ENCODE data around the gene NEURL3. TPM values are rescaled to one million over a fixed set of nuclear protein-coding genes. Genes with fewer than 3 reads are reported as not detected.

NEURL3 gene
- total and polyA plus RNA-seq, 2 of the 8 experiments (the other 6 are each of a cell fraction or from before 2014, with no cell fraction given) = not detected

GRCh38 chr2:96471772-96472171, 33.4 kb downstream of the NEURL3 start:
- Histone ChIP-seq H3K4ac (replicated peaks; ENCODE audit: insufficient read length, low read depth, low read length) (no peak overlapping the region), H4K91ac (replicated peaks; ENCODE audit: insufficient read length, low read length) (no peak overlapping the region), H3K4me3 (ENCODE audit: extremely low read depth in 1 of 4, insufficient read depth in 2 of 4, low read depth in 3 of 4, low read length in 4 of 4) (no peak overlapping the region), H3K9me3 (ENCODE audit: insufficient read depth in 2 of 2, low read depth in 1 of 2, low read length in 1 of 2) (no peaks in the 10 kb centered on the region), H2BK20ac (ENCODE audit: low read length) (no peak overlapping the region), H3K23ac (ENCODE audit: insufficient read length) (no peak overlapping the region), H3K23me2 (ENCODE audit: low read depth, low read length) (no peaks in the 10 kb centered on the region; the same call in 1 of the 2 replicates), H2BK120ac (replicated peaks; ENCODE audit: low read depth, low read length) (no peak overlapping the region), H3K56ac (replicated peaks; ENCODE audit: insufficient read length, low read depth, low read length) (no peak overlapping the region), H4K5ac (ENCODE audit: insufficient read length, low read depth, low read length) (no peak overlapping the region), H3K9ac (replicated peaks in 1 of 4; ENCODE audit: extremely low read depth in 1 of 4, low read depth in 3 of 4, low read length in 3 of 4) (no peak overlapping the region), H3K27me3 (replicated peaks in 1 of 4; ENCODE audit: control insufficient read depth in 3 of 4, extremely low read depth in 1 of 4, insufficient read depth in 3 of 4, low read length in 3 of 4) (no peaks in the 10 kb centered on the region), H3K14ac (ENCODE audit: insufficient read length) (no peak overlapping the region), H3K4me1 (replicated peaks in 1 of 4; ENCODE audit: control insufficient read depth in 3 of 4, insufficient read depth in 4 of 4, low read length in 3 of 4) (no peaks in the 10 kb centered on the region), H2AK5ac (ENCODE audit: low read depth, low read length) (no peak overlapping the region), H3K4me2 (ENCODE audit: insufficient read depth in 1 of 2, low read depth in 2 of 2, low read length in 2 of 2) (no peak overlapping the region), H3K79me2 (ENCODE audit: control insufficient read depth in 1 of 2, insufficient read depth in 2 of 2, low read length in 2 of 2) (no peaks in the 10 kb centered on the region), H2BK5ac (ENCODE audit: low read depth, low read length) (no peak overlapping the region), H2BK15ac (ENCODE audit: low read length) (no peak overlapping the region), H2AFZ (ENCODE audit: low read length) (no peak overlapping the region), H3K36me3 (ENCODE audit: control insufficient read depth in 2 of 4, insufficient read depth in 4 of 4, low read length in 3 of 4) (no peaks in the 10 kb centered on the region), H4K20me1 (replicated peaks in 1 of 2; ENCODE audit: control insufficient read depth in 1 of 2, insufficient read depth in 2 of 2, low read length in 2 of 2) (no peaks in the 10 kb centered on the region), H3K18ac (ENCODE audit: extremely low read depth, low read length) (no peak overlapping the region), H2BK12ac (ENCODE audit: low read depth, low read length) (no peak overlapping the region), H4K8ac (ENCODE audit: extremely low read depth, insufficient read depth, low read length) (no peak overlapping the region), H3K79me1 (ENCODE audit: low read depth, low read length) (no peaks in the 10 kb centered on the region), H3K27ac (ENCODE audit: low read depth, low read length) (no peak overlapping the region)
- DNase-seq (ENCODE audit: low read depth in 1 of 2, low spot score in 2 of 2) = no peak
- FAIRE-seq = no peak
- ChIA-PET POLR2A (ENCODE audit: partially characterized antibody) (no interaction called here), CTCF (ENCODE audit: partially characterized antibody) (interaction anchor here (0.7 to 2.6 kb wide), 6 partner anchors 10 to 1356 kb away, joined by 3 to 16 read pairs (median 3); no protein-coding TSS in a partner anchor)
- WGBS, 2 experiments (ENCODE audit: extremely low coverage in 1 of 2, insufficient coverage in 1 of 2, insufficient read length in 1 of 2, insufficient replicate concordance in 2 of 2, low coverage in 1 of 2, low lambda C conversion rate in 2 of 2, missing lambda C conversion rate in 1 of 2) = 90% methylated on average over 6 of the region's 6 CpGs; no CpG with 5 or more reads in 1 of the 2 experiments
- TF ChIP-seq GABPA (IDR thresholded peaks at IDR 0.05; ENCODE audit: borderline replicate concordance, insufficient read depth, low read length) = no peak
- TF ChIP-seq SP4 (IDR thresholded peaks at IDR 0.05; ENCODE audit: low read length) = no peak

Data from H1 (cell line).